Loucy (cell line): ENCODE results near the gene LRRC34.

Experiments
- CTCF ChIP-seq: fragments of 200-600 bp; sonication (generic); conservative IDR thresholded peaks from 2 replicates; pipeline ENCODE4 v1.5.1; 2014; ENCODE audit warnings: mild to moderate bottlenecking, antibody characterized with exemption, low read length
- EZH2phosphoT487 ChIP-seq: fragments of 200-600 bp; IDR thresholded peaks from 2 replicates; pipeline ENCODE4 v1.6.1; 2018; ENCODE audit warnings: antibody characterized with exemption, mild to moderate bottlenecking, moderate library complexity, borderline replicate concordance

DNA sequence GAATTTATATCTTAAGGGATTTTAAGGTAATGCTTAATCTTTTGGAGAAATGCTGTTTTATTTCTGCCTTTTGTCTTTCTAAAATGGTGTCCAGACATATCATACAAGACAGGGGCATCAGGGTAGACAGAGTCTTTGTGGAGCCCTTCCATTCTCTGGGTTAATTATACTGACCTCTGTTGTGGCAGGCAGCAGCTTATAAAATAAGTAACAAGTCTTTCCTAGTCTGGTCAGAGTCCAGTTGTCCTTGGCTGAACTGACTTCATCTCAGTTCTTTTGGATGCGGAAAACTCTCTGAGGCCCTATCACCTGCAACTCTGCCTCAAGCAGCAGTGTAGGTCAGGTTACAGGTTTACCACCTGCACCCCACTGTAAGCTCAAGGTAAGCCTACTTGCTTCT, 20.3 kb downstream of the LRRC34 start:
- no peak for TF ChIP-seq CTCF
- no peak for TF ChIP-seq EZH2phosphoT487
